ENCODE data around the gene THAP12. TPM values are rescaled to one million over a fixed set of nuclear protein-coding genes. Genes with fewer than 3 reads are reported as not detected.
A peak's percentile ranks its signal among the peaks of the same experiment; 100 is the strongest.

THAP12 gene
- total RNA-seq, 1 donor from 2014 or later, result 36.8 TPM

GRCh38 chr11:76380159-76380976 is 564 bp downstream of the THAP12 start:
- no peak for DNase-seq (ENCODE audit: extremely low spot score, unreplicated experiment)

GRCh38 chr11:76379807-76380158 is 1.1 kb downstream of the THAP12 start:
- Mint-ChIP-seq H3K4me3 (ENCODE audit: unreplicated experiment) (peak overlapping the region; percentile 94), H3K27me3 (ENCODE audit: unreplicated experiment) (no peaks in the 10 kb centered on the region), H3K27ac (ENCODE audit: unreplicated experiment) (peak overlapping the region; percentile 63), H3K4me1 (ENCODE audit: unreplicated experiment) (peaks cover 31% of the 10 kb centered on the region), H3K9me3 (ENCODE audit: unreplicated experiment) (no peaks in the 10 kb centered on the region), H3K36me3 (ENCODE audit: unreplicated experiment) (no peaks in the 10 kb centered on the region)
- no peak for TF ChIP-seq CTCF (IDR thresholded peaks at IDR 0.05)
- no peak for DNase-seq (ENCODE audit: extremely low spot score, unreplicated experiment)

More at GRCh38 chr11:76380159-76380976, 564 bp downstream of the THAP12 start:
- Mint-ChIP-seq H3K36me3 (ENCODE audit: unreplicated experiment) (no peaks in the 10 kb centered on the region), H3K27me3 (ENCODE audit: unreplicated experiment) (no peaks in the 10 kb centered on the region), H3K27ac (ENCODE audit: unreplicated experiment) (peak overlapping the region; percentile 63), H3K4me3 (ENCODE audit: unreplicated experiment) (peak overlapping the region; percentile 94), H3K4me1 (ENCODE audit: unreplicated experiment) (peaks cover 27% of the 10 kb centered on the region), H3K9me3 (ENCODE audit: unreplicated experiment) (no peaks in the 10 kb centered on the region)
- TF ChIP-seq CTCF (IDR thresholded peaks at IDR 0.05), result no peak

- Mint-ChIP-seq H3K27ac (ENCODE audit: unreplicated experiment) (no peak overlapping the region), H3K4me1 (ENCODE audit: unreplicated experiment) (peaks cover 33% of the 10 kb centered on the region), H3K4me3 (ENCODE audit: unreplicated experiment) (no peak overlapping the region), H3K9me3 (ENCODE audit: unreplicated experiment) (no peaks in the 10 kb centered on the region), H3K27me3 (ENCODE audit: unreplicated experiment) (no peaks in the 10 kb centered on the region), H3K36me3 (ENCODE audit: unreplicated experiment) (no peaks in the 10 kb centered on the region)
- no peak for TF ChIP-seq CTCF (IDR thresholded peaks at IDR 0.05)
- DNase-seq (ENCODE audit: extremely low spot score, unreplicated experiment), result no peak
These were observed 4.0 kb downstream of the THAP12 start for GRCh38 chr11:76376746-76377558.

GRCh38 chr11:76371170-76371569 is 9.8 kb downstream of the THAP12 start:
- H3K4me3 Mint-ChIP-seq (ENCODE audit: unreplicated experiment), result no peak overlapping the region
- peak overlapping the region; percentile 53 for H3K27ac Mint-ChIP-seq (ENCODE audit: unreplicated experiment)
- no peak for DNase-seq (ENCODE audit: extremely low spot score, unreplicated experiment)
- no peaks in the 10 kb centered on the region for H3K36me3 Mint-ChIP-seq (ENCODE audit: unreplicated experiment)
- peaks cover 35% of the 10 kb centered on the region for H3K4me1 Mint-ChIP-seq (ENCODE audit: unreplicated experiment)
- no peaks in the 10 kb centered on the region for H3K9me3 Mint-ChIP-seq (ENCODE audit: unreplicated experiment)
- no peaks in the 10 kb centered on the region for H3K27me3 Mint-ChIP-seq (ENCODE audit: unreplicated experiment)
- TF ChIP-seq CTCF (IDR thresholded peaks at IDR 0.05), result no peak

GRCh38 chr11:76369406-76369805 is 11.5 kb downstream of the THAP12 start:
- no peaks in the 10 kb centered on the region for H3K9me3 Mint-ChIP-seq (ENCODE audit: unreplicated experiment)
- no peak overlapping the region for H3K4me3 Mint-ChIP-seq (ENCODE audit: unreplicated experiment)

More at GRCh38 chr11:76369406-76369805, 11.5 kb downstream of the THAP12 start:
- TF ChIP-seq CTCF (IDR thresholded peaks at IDR 0.05), result no peak
- Mint-ChIP-seq H3K4me1 (ENCODE audit: unreplicated experiment) (peaks cover 26% of the 10 kb centered on the region), H3K36me3 (ENCODE audit: unreplicated experiment) (peaks cover 8% of the 10 kb centered on the region), H3K27ac (ENCODE audit: unreplicated experiment) (no peak overlapping the region), H3K27me3 (ENCODE audit: unreplicated experiment) (no peaks in the 10 kb centered on the region)
- no peak for DNase-seq (ENCODE audit: extremely low spot score, unreplicated experiment)

All from osteocyte (in vitro differentiated cells).